Measurements from ENCODE around the gene PCGF3.

GRCh38 chr4:807792-808191 is 102.2 kb downstream of the PCGF3 start:
- no peak for TF ChIP-seq POLR2A (IDR thresholded peaks at IDR 0.05)
- no peak for TF ChIP-seq CTCF (IDR thresholded peaks at IDR 0.05)

Measured in tibial nerve (tissue), 3 donors.